ENCODE results near the gene EOMES.
A peak's percentile ranks its signal among the peaks of the same experiment; 100 is the strongest.

Gene EOMES

DNA sequence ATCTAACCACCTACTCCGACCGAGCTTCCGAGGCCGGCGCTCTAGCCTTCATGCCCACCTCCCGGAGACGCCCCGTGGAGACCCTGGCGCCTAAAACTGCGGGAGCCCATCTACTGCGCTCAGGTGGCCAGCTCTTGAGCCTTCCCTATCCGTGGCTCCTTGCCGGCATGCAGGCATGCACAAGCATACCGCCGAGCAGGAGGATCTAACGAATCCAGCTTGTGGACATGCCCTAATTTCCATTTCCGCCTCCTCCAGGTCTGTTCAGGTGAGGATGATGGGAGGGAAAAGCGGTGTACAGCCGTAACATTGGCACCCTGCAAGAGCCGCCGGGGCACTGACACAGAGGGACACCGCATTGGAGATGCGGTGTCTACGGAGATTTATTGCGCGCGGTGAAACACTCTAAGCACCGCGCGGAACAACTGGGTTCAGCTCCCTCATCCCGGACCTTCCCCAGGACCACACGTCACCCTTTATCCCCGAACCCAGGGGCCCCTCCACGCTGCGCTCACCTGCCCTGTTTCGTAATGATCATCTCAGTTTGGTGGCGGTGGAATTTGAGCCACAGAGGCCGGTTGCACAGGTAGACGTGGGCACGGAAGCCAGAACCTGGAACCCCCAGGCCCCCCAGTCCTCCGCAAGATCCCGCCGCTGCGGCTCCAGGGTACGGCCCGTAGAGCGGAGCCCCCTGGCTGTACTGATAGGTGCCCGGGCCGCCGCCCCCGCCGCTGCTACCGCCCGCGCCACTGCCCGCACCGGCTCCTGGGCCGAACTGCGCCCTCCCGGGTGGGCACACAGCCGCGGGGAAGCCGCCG, 1.0 kb downstream of the EOMES start:
- DNase-seq (ENCODE audit: low spot score) = no peak

DNA sequence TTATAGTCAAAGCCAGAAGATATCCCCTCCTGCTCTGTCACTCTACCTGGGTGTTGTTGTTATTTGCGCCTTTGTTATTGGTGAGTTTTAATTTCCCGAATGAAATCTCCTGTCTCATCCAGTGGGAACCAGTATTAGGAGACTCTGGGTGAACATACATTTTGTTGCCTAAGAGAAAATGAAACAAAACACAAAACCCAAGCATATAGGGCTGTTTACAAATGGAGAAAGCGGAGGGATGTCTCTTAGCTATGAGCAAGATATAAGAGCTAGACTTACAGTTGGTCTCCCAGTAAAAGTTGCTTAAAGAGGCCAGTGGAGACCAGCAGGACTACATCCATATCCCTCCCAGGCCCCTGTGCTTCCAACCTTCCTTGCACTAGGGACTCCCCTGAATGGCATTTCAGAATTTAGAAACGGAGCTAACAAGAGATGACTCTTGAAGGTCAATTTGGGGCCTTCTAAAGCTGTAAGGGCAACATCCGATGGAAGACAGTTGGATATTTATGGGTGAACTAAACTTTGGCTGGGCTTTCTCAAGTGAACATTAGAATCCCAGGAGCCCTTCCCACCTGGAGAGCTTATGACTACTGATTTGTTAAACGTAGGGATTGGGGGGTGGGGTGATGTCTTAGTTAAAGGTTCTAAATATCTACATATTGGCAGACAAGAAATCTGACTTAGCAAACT, 2.7 kb downstream of the EOMES start:
- no peak for DNase-seq (ENCODE audit: low spot score)

- no peak for DNase-seq (ENCODE audit: low spot score)
Observed at GRCh38 chr3:27718459-27718858, 3.7 kb downstream of the EOMES start.

- no peak for DNase-seq (ENCODE audit: low spot score)
Observed at GRCh38 chr3:27717200-27717852, 4.8 kb downstream of the EOMES start.

- DNase-seq (ENCODE audit: low spot score) = no peak
Observed at GRCh38 chr3:27716309-27716708, 5.8 kb downstream of the EOMES start.

GRCh38 chr3:27715863-27716262, 6.3 kb downstream of the EOMES start:
- no peak for DNase-seq (ENCODE audit: low spot score)

- DNase-seq (ENCODE audit: low spot score) = no peak
Observed at GRCh38 chr3:27715454-27715806, 6.7 kb downstream of the EOMES start.

GRCh38 chr3:27714692-27715453, 7.2 kb downstream of the EOMES start:
- no peak for DNase-seq (ENCODE audit: low spot score)

DNA sequence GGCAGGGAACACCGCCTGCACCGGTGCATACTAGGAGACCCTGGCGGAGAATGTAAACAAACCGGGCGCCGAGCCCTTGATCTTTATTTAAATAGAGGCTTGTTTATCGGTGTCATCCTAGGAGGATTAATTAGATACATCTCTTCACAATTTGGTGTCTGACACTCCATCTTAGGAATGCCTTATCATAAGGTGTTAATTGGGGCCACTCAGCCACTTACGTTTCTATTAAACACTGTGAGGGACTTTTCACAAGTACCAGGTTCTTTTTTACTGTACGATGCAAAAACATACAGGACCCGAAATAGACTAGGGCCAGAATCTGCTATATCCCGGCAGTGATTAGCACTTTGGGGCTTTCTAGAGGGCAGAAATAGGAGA, 8.0 kb downstream of the EOMES start:
- DNase-seq (ENCODE audit: low spot score) = no peak

- no peak for DNase-seq (ENCODE audit: low spot score)
Observed at GRCh38 chr3:27713435-27714145, 8.5 kb downstream of the EOMES start.

GRCh38 chr3:27713078-27713423, 9.1 kb downstream of the EOMES start:
- DNase-seq (ENCODE audit: low spot score) = no peak

GRCh38 chr3:27712136-27713077, 9.7 kb downstream of the EOMES start:
- peak; percentile 75 for DNase-seq (ENCODE audit: low spot score)

DNA sequence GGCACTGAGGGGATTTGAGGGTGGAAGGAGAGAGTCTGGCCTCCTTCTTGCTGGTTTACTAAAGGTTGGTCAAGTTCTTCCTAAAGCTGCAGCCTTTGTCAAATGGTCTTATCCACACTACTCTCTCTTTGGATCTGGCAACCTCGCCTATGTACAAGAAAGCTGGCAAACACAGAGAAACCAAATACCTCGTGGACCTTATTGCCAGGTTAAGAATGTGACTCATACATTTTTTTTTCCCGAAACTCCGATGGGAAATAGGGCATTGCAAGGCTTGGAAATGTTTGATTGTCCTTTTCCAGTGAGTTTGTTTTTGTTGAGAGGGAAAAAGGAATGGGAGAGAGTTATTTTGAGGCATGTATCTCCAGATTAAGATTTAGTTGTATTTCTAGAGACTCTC, 13.9 kb downstream of the EOMES start:
- no peak for DNase-seq (ENCODE audit: low spot score)

DNA sequence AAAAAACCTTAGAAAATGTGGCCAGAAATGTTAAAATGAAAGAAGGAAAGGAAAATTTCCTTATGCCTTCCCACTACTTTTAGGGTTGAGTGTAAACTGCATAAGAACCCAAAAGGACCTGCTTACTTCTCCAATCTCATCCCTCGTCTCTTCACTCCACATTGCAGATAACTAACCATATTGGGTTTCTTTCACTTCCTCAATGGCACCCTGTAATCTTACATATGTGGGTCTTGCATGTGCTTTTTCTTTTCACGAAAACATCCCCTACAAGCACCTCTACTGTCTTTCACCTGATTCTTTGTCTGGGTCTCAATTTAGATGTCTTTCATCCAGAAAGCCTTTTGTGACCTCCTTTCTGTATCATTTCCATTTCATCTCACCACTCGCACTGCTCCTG, 23.1 kb downstream of the EOMES start:
- DNase-seq (ENCODE audit: low spot score) = no peak

DNA sequence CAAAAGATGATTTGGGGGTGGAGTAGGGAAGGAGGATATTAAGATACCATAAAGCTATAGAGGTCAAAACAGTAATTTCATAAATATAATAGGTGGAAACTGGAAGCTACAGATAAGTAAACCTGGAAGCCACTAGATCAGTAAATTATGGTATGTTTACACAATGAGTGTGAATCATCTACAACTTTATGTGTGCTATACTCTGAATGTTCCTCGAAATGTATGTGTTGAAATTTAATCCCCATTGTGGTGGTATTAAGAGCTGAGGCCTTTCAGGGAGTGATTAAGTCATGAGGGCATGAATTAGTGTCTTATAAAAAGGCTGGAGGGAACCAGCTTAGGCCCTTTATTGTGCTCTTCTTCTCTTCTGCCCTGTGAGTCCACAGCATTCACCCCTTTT, 25.2 kb downstream of the EOMES start:
- no peak for DNase-seq (ENCODE audit: low spot score)

DNA sequence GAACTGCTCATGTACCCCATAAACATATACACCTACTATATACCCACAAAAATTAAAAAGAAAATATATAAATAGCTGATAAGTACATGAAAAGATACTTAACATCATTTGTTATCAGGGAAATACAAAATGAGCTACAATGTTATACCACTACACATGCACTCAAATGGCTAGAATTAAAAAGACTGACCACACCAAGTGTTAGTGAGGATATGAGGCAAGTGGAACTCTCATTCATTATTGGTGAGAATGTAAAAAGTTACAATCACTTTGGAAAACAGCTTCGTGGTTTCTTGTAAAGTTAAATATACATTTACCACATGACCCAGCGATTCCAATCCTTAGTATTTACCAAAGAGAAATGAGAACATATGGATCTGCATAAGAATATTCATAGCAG, 26.5 kb downstream of the EOMES start:
- no peak for DNase-seq (ENCODE audit: low spot score)

- no peak for DNase-seq (ENCODE audit: low spot score)
Observed at GRCh38 chr3:27688053-27688452, 34.1 kb downstream of the EOMES start.

DNA sequence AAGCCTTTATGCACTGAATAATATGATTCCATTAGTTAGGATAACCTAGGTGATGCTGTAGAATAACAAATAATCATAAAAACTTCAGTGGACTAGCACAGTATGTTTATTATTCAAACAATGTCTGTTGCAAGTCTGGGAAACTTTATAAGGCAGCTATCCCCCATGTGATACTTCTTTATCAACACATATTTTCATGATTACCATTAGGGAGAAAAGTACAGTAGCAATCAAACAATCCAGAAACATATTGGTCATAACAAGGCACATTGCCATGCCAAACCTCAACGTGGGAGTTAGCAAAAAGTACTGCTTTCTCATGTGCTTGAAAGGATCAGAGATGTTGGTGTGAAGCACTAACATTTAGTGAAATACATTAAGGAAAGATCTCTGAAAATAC, 35.5 kb downstream of the EOMES start:
- no peak for DNase-seq (ENCODE audit: low spot score)

GRCh38 chr3:27685474-27685873, 36.6 kb downstream of the EOMES start:
- no peak for DNase-seq (ENCODE audit: low spot score)

- DNase-seq (ENCODE audit: low spot score) = no peak
Observed at GRCh38 chr3:27684302-27684701, 37.8 kb downstream of the EOMES start.

DNA sequence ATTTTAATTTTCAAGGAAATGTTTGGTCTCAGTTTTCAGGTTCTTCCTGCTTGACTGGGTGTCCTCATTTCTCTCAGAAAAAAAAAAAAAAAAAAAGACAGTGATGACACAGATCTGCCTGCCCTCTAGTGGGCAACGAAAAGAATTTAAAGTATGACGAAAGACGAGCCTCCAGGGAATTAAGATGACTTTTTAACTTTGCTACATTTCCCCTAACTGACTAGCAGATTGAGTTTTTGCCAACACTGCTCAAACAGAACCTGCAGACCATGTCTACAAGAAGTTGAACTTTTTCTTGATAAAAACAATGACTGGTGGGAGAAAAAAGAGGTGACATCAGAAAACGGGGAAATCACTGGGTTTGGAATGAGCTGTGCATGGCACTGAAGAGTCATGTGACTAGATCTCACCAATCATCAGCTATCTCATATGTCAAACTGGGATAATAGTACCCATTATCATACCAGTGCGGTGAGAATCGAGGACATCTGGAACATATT, 40.8 kb downstream of the EOMES start:
- peak; percentile 73 for DNase-seq (ENCODE audit: low spot score)

All from kidney capillary endothelial cell (primary cell).